ENCODE measurements around the gene HMGN2.
"Not testable (repeated sequence)": the region's sequence is repeated elsewhere in the genome, so short reads cannot be mapped to it uniquely, and the experiment has no call there.

Gene HMGN2

DNA sequence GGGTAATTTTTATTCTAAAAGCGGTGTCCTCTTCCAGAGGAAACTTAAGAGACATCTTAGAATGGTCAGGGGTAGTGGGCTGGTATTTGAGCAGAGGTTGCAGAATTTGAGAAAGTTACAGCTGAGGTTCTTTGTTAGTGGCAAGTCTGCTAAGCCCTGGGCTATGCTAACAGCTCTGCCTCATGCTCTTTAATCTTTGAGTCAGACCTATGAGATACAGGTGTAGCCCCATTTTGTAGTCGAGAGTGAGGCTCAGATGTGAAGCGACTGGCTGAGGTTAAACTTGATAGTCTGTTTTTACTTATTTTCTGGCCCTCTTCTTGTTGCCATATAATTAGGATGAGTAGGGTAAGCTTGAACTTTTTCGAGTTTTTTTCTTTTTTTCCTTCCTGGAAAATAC lies 4.7 kb downstream of the HMGN2 start:
- DNase-seq (ENCODE audit: extremely low read depth in 1 of 2, low read depth in 1 of 2): no peak

DNA sequence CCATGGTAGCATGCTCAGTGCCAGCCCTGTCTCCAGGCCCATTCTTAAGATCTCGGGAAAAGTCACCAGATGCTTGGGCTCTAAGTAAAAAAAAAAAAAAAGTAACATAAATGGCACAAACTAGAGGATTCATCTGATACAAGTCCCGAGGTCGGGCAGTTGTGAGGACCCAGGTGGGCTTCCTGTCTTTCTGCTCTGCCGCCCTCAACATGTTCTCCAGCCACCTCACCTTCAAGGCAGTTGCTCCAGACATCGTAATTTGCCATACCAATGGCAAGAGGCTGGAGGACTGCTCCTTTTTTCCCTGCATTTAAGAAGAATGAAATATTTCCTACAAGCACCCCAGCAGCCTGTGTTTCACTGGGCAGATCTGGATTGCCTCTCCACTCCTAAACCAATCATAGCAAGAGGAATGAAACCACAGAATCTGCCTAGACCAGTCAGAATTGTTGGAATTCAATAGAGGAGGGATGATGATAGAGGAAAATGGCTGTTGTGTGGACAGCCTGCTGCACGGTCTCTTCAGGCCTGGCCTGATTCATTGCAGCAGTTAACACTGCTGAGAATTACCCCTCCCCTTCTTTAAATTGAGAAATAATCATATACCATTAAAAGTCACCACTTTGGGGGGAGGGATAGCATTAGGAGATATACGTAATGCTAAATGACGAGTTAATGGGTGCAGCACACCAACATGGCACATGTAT lies 5.4 kb downstream of the HMGN2 start:
- DNase-seq (ENCODE audit: extremely low read depth in 1 of 2, low read depth in 1 of 2): no peak

GRCh38 chr1:26478159-26478558 lies 5.9 kb downstream of the HMGN2 start:
- DNase-seq (ENCODE audit: extremely low read depth in 1 of 2, low read depth in 1 of 2): no peak

GRCh38 chr1:26478988-26479387 lies 6.7 kb downstream of the HMGN2 start:
- DNase-seq (ENCODE audit: extremely low read depth in 1 of 2, low read depth in 1 of 2): no peak

GRCh38 chr1:26482921-26483320 lies 10.7 kb downstream of the HMGN2 start:
- DNase-seq (ENCODE audit: extremely low read depth in 1 of 2, low read depth in 1 of 2): no peak

DNA sequence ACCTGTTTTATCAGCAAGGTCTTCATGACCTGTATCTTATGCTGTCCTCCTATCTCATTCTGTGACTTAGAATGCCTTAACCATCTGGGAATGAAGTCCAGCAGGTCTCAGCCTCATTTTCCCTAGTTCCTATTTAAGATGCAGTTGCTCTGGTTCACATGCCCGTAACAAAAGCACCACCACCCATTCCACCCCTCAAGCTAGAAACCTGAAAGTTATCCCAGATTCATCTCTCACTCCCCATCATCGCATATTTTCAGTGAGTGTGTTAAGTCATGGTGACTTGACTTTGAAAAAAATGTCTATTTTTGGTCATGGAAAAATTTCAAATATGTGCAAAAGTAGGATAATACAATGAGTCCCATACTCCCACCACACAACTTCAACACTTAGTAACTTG lies 11.7 kb downstream of the HMGN2 start:
- DNase-seq (ENCODE audit: extremely low read depth in 1 of 2, low read depth in 1 of 2): no peak

GRCh38 chr1:26490155-26490554 lies 17.9 kb downstream of the HMGN2 start:
- no peak for DNase-seq (ENCODE audit: extremely low read depth in 1 of 2, low read depth in 1 of 2)

DNA sequence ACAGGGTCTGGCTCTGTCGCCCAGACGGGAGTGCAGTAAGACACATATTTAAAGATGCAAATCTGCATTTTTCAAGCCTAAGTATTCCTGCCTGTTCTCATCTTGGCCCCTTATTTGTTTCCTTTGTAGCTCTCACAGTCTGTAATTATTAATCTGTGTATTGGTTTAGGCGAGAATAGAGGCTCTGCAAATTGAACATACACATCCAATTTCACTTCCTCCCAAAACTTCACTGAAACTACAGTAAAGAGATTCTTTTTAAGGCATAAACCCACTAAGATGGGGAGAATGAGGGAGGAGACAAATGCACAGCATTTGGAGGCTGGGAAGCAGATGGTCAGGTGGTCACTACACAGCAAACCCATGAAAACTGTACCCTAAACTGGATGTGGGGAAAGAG lies 21.0 kb downstream of the HMGN2 start:
- no peak for DNase-seq (ENCODE audit: extremely low read depth in 1 of 2, low read depth in 1 of 2)

DNA sequence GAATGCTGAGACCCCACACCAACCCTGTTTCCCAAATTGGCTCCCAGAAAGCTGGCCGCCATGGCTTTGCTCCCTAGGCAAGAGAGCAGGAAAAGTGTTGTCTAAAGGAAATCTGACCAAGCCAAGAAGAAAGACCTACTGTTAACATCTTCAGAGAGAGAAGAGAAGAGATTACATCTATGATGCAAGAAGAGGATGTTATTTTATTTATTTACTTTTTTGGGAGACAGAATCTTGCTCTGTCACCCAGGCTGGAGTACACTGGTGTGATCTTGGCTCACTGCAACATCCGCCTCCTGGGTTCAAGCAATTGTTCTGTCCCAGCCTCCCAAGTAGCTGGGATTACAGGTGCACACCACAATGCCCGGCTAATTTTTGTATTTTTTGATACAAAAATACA lies 21.7 kb downstream of the HMGN2 start:
- no peak for DNase-seq (ENCODE audit: extremely low read depth in 1 of 2, low read depth in 1 of 2)

GRCh38 chr1:26496861-26497260 lies 24.6 kb downstream of the HMGN2 start:
- DNase-seq (ENCODE audit: extremely low read depth in 1 of 2, low read depth in 1 of 2): no peak

DNA sequence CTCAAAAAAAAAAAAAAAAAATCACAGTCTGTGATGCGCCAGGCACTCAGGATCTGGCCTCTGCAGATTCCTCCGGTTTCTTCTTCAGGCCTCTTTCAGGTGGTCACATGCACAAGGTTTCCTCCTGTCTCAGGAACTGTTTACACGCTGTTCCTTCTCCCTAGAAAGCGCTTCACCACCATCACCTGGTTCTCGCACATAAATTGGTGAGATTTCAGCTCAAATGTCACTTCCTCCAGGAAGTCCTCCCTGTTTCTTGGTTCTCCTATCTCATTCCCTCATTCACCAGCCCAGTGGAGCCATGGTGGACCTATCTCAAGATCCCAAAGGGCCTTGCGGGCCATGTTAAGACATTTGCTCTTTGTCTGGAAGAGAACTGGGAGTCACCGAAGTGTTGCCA lies 26.7 kb downstream of the HMGN2 start:
- DNase-seq (ENCODE audit: extremely low read depth in 1 of 2, low read depth in 1 of 2): no peak

DNA sequence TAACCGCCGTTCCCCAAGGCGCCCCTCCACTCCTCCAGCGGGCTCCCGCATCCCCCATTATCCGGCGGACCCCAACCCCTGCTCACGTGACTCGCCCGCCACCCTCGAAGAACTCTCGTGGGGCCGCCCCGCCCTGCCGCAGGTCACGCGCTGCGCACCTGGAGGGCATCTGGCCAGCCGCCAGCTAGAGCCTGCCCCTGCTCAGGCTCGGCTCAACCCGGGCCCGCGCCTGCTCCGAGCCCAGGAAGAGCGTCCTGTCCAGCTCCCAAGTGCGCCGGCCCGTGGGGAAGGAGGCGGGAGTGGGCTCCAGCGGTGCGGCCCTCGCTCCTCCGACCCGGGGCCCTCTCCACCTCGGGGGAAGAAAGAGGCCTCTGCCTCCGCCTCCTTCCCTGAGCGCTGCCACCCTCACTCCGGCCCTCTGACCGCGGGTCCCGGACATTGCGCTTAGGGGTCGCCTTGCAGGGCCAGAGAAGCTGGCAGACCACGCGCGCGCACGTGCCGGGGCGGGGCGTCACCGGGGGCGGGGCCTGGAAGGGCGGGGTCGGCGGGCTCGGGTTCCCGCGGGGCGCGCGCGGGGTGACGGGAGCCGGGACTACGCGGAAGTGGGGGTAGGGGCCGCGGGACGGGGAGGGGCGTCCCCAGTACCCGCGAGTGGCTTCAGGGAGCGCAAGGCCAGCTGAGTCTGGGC lies 28.4 kb downstream of the HMGN2 start:
- DNase-seq (ENCODE audit: extremely low read depth in 1 of 2, low read depth in 1 of 2): peak; percentile 51 to 91

- not testable (repeated sequence) for DNase-seq (ENCODE audit: extremely low read depth in 1 of 2, low read depth in 1 of 2)
Observed at GRCh38 chr1:26510711-26511110, 38.5 kb downstream of the HMGN2 start.

DNA sequence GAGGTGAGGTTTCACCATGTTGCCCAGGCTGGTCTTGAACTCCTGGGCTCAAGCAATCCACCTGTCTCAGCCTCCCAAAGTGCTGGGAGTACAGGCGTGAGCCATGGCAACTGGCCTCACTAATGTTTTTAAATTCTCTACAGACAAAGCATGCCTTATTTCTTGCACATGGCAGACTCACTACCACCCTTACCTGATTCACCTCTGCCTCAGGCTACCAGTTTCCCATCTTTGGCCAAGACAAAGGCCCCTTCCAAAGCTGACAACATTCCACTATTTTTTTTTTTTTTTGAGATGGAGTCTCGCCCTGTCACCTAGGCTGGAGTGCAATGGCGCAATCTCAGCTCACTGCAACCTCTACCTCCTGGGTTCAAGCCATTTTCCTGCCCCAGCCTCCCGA lies 43.6 kb downstream of the HMGN2 start:
- DNase-seq (ENCODE audit: extremely low read depth in 1 of 2, low read depth in 1 of 2): not testable (repeated sequence)

GRCh38 chr1:26516987-26517765 lies 44.9 kb downstream of the HMGN2 start:
- DNase-seq (ENCODE audit: extremely low read depth in 1 of 2, low read depth in 1 of 2): no peak

GRCh38 chr1:26517766-26518049 lies 45.5 kb downstream of the HMGN2 start:
- DNase-seq (ENCODE audit: extremely low read depth in 1 of 2, low read depth in 1 of 2): no peak

- no peak for DNase-seq (ENCODE audit: extremely low read depth in 1 of 2, low read depth in 1 of 2)
Observed at GRCh38 chr1:26518355-26518754, 46.1 kb downstream of the HMGN2 start.

- no peak for DNase-seq (ENCODE audit: extremely low read depth in 1 of 2, low read depth in 1 of 2)
Observed at GRCh38 chr1:26520339-26520738, 48.1 kb downstream of the HMGN2 start.

- DNase-seq (ENCODE audit: extremely low read depth in 1 of 2, low read depth in 1 of 2): no peak
Observed at GRCh38 chr1:26521669-26522030, 49.4 kb downstream of the HMGN2 start.

DNA sequence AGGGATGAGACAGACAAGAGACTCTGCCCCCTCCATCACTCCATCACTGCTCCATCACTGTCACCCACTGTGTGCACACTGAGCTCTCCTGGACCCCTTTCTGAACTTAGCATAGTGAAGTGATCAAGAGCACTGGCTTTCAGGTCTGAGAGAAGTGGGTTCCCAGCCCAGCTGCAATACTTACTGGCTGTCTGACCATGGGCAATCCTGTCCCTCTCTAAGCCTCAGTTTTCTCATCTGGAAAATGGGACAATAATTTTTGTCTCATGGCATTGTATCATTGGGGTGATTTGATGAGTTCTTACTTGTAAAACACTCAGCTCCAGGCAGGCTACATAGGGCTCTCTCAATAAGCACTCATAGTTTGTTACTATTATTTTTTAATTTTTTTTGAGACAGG lies 49.8 kb downstream of the HMGN2 start:
- no peak for DNase-seq (ENCODE audit: extremely low read depth in 1 of 2, low read depth in 1 of 2)

DNA sequence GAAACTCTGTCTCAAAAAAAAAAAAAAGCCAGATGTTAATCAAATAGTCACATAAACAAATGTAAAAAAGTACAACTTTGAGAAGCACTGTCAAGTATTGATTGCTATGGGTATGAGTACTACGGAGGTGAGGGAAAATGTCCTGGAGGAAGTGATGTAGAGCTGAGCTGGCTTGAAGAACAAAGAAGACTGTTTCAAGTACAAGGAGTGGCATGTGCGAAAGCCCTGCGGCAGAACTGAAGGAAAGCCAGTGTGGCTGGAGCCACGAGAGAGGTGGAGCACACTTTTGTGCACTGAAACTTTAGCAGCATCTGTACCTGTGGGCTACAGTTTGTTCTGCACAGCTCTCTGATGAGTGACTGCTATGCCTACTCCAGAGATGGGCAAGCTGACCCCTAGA lies 51.9 kb downstream of the HMGN2 start:
- DNase-seq (ENCODE audit: extremely low read depth in 1 of 2, low read depth in 1 of 2): no peak

Measured in activated CD8-positive, alpha-beta memory T cell treated with anti-CD3 and anti-CD28 coated beads for 1 hour (primary cell).